ENCODE results near the gene SPR.

GRCh38 chr2:72889991-72890390, 2.8 kb downstream of the SPR start:
- no peak for TF ChIP-seq CTCF (IDR thresholded peaks at IDR 0.05; ENCODE audit: low read depth, low read length)
- no peak for TF ChIP-seq EZH2phosphoT487 (IDR thresholded peaks at IDR 0.05; ENCODE audit: low read depth)

All from OCI-LY3 (cell line).